HG03045 (cell line): ENCODE results near the gene ABCC3.

Experiments used
- ATAC-seq: cut with Tn5 transposase; IDR thresholded peaks from one replicate; pipeline ENCODE4 v1.9.1; 2021; ENCODE audit warnings: mild to moderate bottlenecking, moderate library complexity; ENCODE audit not compliant: unreplicated experiment

The ABCC3 gene

GRCh38 chr17:50634224-50634914 is at the start of gene ABCC3:
Gene ABCC3, plus strand, starts transcription at chr17:50634881. Its CDS starts 56 bp downstream, at chr17:50634937.
- no peak for ATAC-seq

- ATAC-seq, result no peak
Measured at GRCh38 chr17:50585346-50585745, 49.3 kb upstream of the ABCC3 start.

GRCh38 chr17:50585891-50586290 is 48.8 kb upstream of the ABCC3 start:
- no peak for ATAC-seq

- ATAC-seq, result no peak
Measured at GRCh38 chr17:50586421-50587247, 48.0 kb upstream of the ABCC3 start.

GRCh38 chr17:50587571-50587970 is 47.1 kb upstream of the ABCC3 start:
- ATAC-seq, result no peak

- ATAC-seq, result no peak
Measured at GRCh38 chr17:50588391-50589049, 46.2 kb upstream of the ABCC3 start.

GRCh38 chr17:50589095-50589705 is 45.5 kb upstream of the ABCC3 start:
- no peak for ATAC-seq

- no peak for ATAC-seq
Measured at GRCh38 chr17:50590946-50591737, 43.5 kb upstream of the ABCC3 start.

- no peak for ATAC-seq
Measured at GRCh38 chr17:50593321-50593720, 41.4 kb upstream of the ABCC3 start.

- ATAC-seq, result no peak
Measured at GRCh38 chr17:50594128-50594823, 40.4 kb upstream of the ABCC3 start.

GRCh38 chr17:50594892-50595291 is 39.8 kb upstream of the ABCC3 start:
- ATAC-seq, result no peak

GRCh38 chr17:50596191-50597037 is 38.3 kb upstream of the ABCC3 start:
- ATAC-seq, result no peak

- no peak for ATAC-seq
Measured at GRCh38 chr17:50598487-50598886, 36.2 kb upstream of the ABCC3 start.

GRCh38 chr17:50599606-50600005 is 35.1 kb upstream of the ABCC3 start:
- no peak for ATAC-seq

GRCh38 chr17:50601823-50602375 is 32.8 kb upstream of the ABCC3 start:
- ATAC-seq, result no peak

GRCh38 chr17:50602836-50603235 is 31.8 kb upstream of the ABCC3 start:
- ATAC-seq, result no peak

GRCh38 chr17:50603340-50603739 is 31.3 kb upstream of the ABCC3 start:
- no peak for ATAC-seq

GRCh38 chr17:50604513-50604912 is 30.2 kb upstream of the ABCC3 start:
- no peak for ATAC-seq

- ATAC-seq, result no peak
Measured at GRCh38 chr17:50605429-50605828, 29.3 kb upstream of the ABCC3 start.
